ENCODE data around the gene COL27A1.
"Not testable (repeated sequence)": the region's sequence is repeated elsewhere in the genome, so short reads cannot be mapped to it uniquely, and the experiment has no call there.

The COL27A1 gene

GRCh38 chr9:114311571-114312512, 156.5 kb downstream of the COL27A1 start:
- no peak for FAIRE-seq

GRCh38 chr9:114312513-114312875, 157.2 kb downstream of the COL27A1 start:
- no peak for FAIRE-seq

- no peak for FAIRE-seq
These were observed 157.8 kb downstream of the COL27A1 start for GRCh38 chr9:114313186-114313585.

GRCh38 chr9:114314256-114314867, 159.0 kb downstream of the COL27A1 start:
- no peak for FAIRE-seq

- FAIRE-seq, result no peak
These were observed 159.8 kb downstream of the COL27A1 start for GRCh38 chr9:114314881-114315722.

GRCh38 chr9:114315723-114316363, 160.5 kb downstream of the COL27A1 start:
- no peak for FAIRE-seq

- no peak for FAIRE-seq
These were observed 161.4 kb downstream of the COL27A1 start for GRCh38 chr9:114316605-114317230.

- no peak for FAIRE-seq
These were observed 162.5 kb downstream of the COL27A1 start for GRCh38 chr9:114317665-114318357.

- no peak for FAIRE-seq
These were observed 163.1 kb downstream of the COL27A1 start for GRCh38 chr9:114318416-114318815.

GRCh38 chr9:114319147-114319546, 163.8 kb downstream of the COL27A1 start:
- no peak for FAIRE-seq

GRCh38 chr9:114320710-114321109, 165.4 kb downstream of the COL27A1 start:
- FAIRE-seq, result not testable (repeated sequence)

- FAIRE-seq, result no peak
These were observed 166.4 kb downstream of the COL27A1 start for GRCh38 chr9:114321759-114322158.

GRCh38 chr9:114322160-114322818, 167.0 kb downstream of the COL27A1 start:
- not testable (repeated sequence) for FAIRE-seq

- not testable (repeated sequence) for FAIRE-seq
These were observed 167.6 kb downstream of the COL27A1 start, which contains the start of gene ORM1 for GRCh38 chr9:114322831-114323531. ORM1 (plus strand) TSS chr9:114323098; CDS start chr9:114323134, 36 bp downstream.

GRCh38 chr9:114323849-114324248, 168.5 kb downstream of the COL27A1 start:
- not testable (repeated sequence) for FAIRE-seq

GRCh38 chr9:114324492-114324891, 169.2 kb downstream of the COL27A1 start:
- no peak for FAIRE-seq

GRCh38 chr9:114324965-114325364, 169.6 kb downstream of the COL27A1 start:
- not testable (repeated sequence) for FAIRE-seq

GRCh38 chr9:114325684-114326254, 170.4 kb downstream of the COL27A1 start:
- not testable (repeated sequence) for FAIRE-seq

GRCh38 chr9:114327749-114328148, 172.4 kb downstream of the COL27A1 start:
- FAIRE-seq, result no peak

- FAIRE-seq, result not testable (repeated sequence)
These were observed 173.1 kb downstream of the COL27A1 start for GRCh38 chr9:114328357-114328820.

Data from islet of Langerhans (tissue), 1 donor.